ENCODE data around the gene ASXL2. TPM values are rescaled to one million over a fixed set of nuclear protein-coding genes. Genes with fewer than 3 reads are reported as not detected.
"Not testable (repeated sequence)": the region's sequence is repeated elsewhere in the genome, so short reads cannot be mapped to it uniquely, and the experiment has no call there.

Gene ASXL2
- polyA plus RNA-seq, 1 donor, result 11.8 TPM

- DNase-seq (ENCODE audit: low read depth), result no peak
These were observed 13.4 kb upstream of the ASXL2 start for GRCh38 chr2:25891672-25892071.

- DNase-seq (ENCODE audit: low read depth), result no peak
These were observed 9.4 kb upstream of the ASXL2 start for GRCh38 chr2:25887624-25888242.

GRCh38 chr2:25885933-25886332 lies 7.6 kb upstream of the ASXL2 start:
- no peak for DNase-seq (ENCODE audit: low read depth)

- DNase-seq (ENCODE audit: low read depth), result no peak
These were observed 3.5 kb upstream of the ASXL2 start for GRCh38 chr2:25881764-25882163.

GRCh38 chr2:25879133-25879730 lies 945 bp upstream of the ASXL2 start:
- no peak for DNase-seq (ENCODE audit: low read depth)

GRCh38 chr2:25877431-25878360 lies 591 bp downstream of the ASXL2 start:
- DNase-seq (ENCODE audit: low read depth), result no peak

GRCh38 chr2:25872134-25872533 lies 6.2 kb downstream of the ASXL2 start:
- no peak for DNase-seq (ENCODE audit: low read depth)

- no peak for DNase-seq (ENCODE audit: low read depth)
These were observed 10.8 kb downstream of the ASXL2 start for GRCh38 chr2:25867396-25868003.

- no peak for DNase-seq (ENCODE audit: low read depth)
These were observed 21.9 kb downstream of the ASXL2 start for GRCh38 chr2:25856377-25856776.

GRCh38 chr2:25855065-25855464 lies 23.2 kb downstream of the ASXL2 start:
- DNase-seq (ENCODE audit: low read depth), result no peak

- no peak for DNase-seq (ENCODE audit: low read depth)
These were observed 23.7 kb downstream of the ASXL2 start for GRCh38 chr2:25854613-25855012.

GRCh38 chr2:25853038-25853638 lies 25.1 kb downstream of the ASXL2 start:
- DNase-seq (ENCODE audit: low read depth), result no peak

GRCh38 chr2:25851740-25852503 lies 26.4 kb downstream of the ASXL2 start:
- peak; percentile 51 for DNase-seq (ENCODE audit: low read depth)

- DNase-seq (ENCODE audit: low read depth), result not testable (repeated sequence)
These were observed 27.9 kb downstream of the ASXL2 start for GRCh38 chr2:25850400-25850799.

- not testable (repeated sequence) for DNase-seq (ENCODE audit: low read depth)
These were observed 28.9 kb downstream of the ASXL2 start for GRCh38 chr2:25849350-25849749.

GRCh38 chr2:25845843-25846505 lies 32.3 kb downstream of the ASXL2 start:
- DNase-seq (ENCODE audit: low read depth), result no peak

- no peak for DNase-seq (ENCODE audit: low read depth)
These were observed 34.2 kb downstream of the ASXL2 start for GRCh38 chr2:25844089-25844488.

- DNase-seq (ENCODE audit: low read depth), result no peak
These were observed 36.1 kb downstream of the ASXL2 start for GRCh38 chr2:25842155-25842554.

- no peak for DNase-seq (ENCODE audit: low read depth)
These were observed 40.0 kb downstream of the ASXL2 start for GRCh38 chr2:25838152-25838756.

- no peak for DNase-seq (ENCODE audit: low read depth)
These were observed 42.4 kb downstream of the ASXL2 start for GRCh38 chr2:25835906-25836305.
